ENCODE results near the gene KRT83. TPM values are rescaled to one million over a fixed set of nuclear protein-coding genes. Genes with fewer than 3 reads are reported as not detected.

Gene KRT83
- total RNA-seq, 4 donors from 2014 or later, result not detected

DNA sequence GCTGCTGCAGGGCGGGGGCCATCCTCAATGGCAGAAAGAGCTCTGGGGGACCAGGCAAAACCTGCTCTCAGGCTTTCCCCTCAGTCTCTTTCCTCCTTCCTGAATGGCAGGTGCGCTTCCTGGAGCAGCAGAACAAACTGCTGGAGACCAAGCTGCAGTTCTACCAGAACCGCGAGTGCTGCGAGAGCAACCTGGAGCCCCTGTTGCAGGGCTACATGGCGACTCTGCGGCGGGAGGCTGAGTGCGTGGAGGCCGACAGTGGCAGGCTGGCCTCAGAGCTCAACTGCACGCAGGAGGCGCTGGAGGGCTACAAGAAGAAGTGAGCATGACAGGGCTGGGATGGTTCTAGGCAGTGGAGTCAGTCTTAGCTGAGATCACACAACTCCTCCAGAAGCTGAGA is 22.9 kb upstream of the KRT83 start:
- Histone ChIP-seq H3K4me3 (no peak overlapping the region), H3K4me1 (peaks cover 0 to 25% (median 0%) of the 10 kb centered on the region in 3 donors), H3K9me3 (no peaks in the 10 kb centered on the region), H3K36me3 (no peaks in the 10 kb centered on the region), H3K27me3 (peaks cover 0 to 36% (median 0%) of the 10 kb centered on the region in 4 donors), H3K27ac (no peak overlapping the region)
- WGBS, 2 donors, result 90 to 94% methylated on average over 2 to 5 of the region's 12 CpGs
- intact Hi-C loops (cut with DNase I), result no loop called here
- TF ChIP-seq, protein P1, sequence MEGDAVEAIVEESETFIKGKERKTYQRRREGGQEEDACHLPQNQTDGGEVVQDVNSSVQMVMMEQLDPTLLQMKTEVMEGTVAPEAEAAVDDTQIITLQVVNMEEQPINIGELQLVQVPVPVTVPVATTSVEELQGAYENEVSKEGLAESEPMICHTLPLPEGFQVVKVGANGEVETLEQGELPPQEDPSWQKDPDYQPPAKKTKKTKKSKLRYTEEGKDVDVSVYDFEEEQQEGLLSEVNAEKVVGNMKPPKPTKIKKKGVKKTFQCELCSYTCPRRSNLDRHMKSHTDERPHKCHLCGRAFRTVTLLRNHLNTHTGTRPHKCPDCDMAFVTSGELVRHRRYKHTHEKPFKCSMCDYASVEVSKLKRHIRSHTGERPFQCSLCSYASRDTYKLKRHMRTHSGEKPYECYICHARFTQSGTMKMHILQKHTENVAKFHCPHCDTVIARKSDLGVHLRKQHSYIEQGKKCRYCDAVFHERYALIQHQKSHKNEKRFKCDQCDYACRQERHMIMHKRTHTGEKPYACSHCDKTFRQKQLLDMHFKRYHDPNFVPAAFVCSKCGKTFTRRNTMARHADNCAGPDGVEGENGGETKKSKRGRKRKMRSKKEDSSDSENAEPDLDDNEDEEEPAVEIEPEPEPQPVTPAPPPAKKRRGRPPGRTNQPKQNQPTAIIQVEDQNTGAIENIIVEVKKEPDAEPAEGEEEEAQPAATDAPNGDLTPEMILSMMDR (IDR thresholded peaks at IDR 0.05), result no peak
- no peak for TF ChIP-seq POLR2A (IDR thresholded peaks at IDR 0.05)
- no peak for DNase-seq

DNA sequence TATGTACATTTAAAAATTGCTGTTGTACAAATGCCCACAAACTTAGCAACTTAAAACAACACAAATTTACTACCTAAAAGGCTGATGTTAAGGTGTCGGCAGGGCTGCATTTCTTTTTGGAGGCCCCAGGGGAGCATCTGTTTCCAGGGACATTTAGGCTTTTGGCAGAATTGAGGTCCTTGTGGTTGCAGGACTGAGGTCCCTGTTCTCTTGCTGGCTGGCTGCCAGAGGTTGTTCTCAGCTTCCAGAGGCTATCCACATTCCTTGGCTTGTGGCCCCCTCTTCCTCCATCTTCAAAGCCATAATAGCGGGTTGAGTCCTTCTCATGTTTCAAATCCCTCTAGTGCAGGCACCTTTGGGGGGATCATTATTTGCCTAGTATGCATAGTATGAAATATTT is 22.4 kb upstream of the KRT83 start:
- intact Hi-C loops (cut with DNase I), result no loop called here
- WGBS, 2 donors, result 91 to 92% methylated on average over 1 to 2 of the region's 2 CpGs
- no peak overlapping the region for H3K4me3 ChIP-seq
- no peaks in the 10 kb centered on the region for H3K9me3 ChIP-seq
- DNase-seq, result no peak
- H3K27ac ChIP-seq, result no peak overlapping the region
- TF ChIP-seq POLR2A (IDR thresholded peaks at IDR 0.05), result no peak
- TF ChIP-seq, protein P1 (IDR thresholded peaks at IDR 0.05), result no peak
- H3K27me3 ChIP-seq, result peaks cover 0 to 36% (median 0%) of the 10 kb centered on the region in 4 donors
- no peaks in the 10 kb centered on the region for H3K36me3 ChIP-seq
- H3K4me1 ChIP-seq, result peaks cover 3 to 31% (median 4%) of the 10 kb centered on the region in 3 donors

DNA sequence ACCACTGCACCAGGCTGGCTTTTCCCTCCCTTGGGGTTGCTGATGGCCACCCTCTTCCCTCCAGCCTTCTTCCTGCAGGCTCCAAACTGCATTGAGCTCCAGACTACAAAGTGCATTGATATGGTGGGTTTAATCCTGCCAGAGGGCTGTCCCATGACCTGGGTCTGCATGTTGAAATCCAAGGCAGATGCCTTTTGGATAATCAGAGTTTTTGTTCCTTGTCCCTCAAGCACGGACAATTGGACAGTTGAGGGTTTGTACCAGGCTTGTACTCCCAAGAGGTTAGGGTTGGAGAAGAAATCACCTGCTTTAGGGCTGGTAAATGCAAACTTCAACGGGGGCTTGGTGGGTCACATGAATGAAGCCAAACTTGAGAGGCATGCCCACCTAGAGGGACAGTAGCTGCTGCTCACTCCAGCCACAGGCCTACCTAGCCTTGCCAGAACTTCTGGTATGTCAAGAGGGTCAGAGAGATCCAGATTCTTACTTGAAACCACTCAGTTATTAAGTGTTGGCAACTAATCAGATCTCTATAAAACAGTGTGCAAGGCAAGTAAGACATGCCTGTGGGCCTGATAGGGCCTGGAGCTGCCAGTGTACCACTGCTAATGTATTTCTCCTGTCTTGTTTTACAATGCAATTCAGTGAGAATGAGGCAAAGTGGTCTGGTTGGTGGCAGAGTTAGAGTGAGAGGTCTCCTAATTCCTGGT is 21.7 kb upstream of the KRT83 start:
- intact Hi-C loops (cut with DNase I), result no loop called here
- TF ChIP-seq, protein P1 (IDR thresholded peaks at IDR 0.05), result no peak
- no peak for TF ChIP-seq POLR2A (IDR thresholded peaks at IDR 0.05)

DNA sequence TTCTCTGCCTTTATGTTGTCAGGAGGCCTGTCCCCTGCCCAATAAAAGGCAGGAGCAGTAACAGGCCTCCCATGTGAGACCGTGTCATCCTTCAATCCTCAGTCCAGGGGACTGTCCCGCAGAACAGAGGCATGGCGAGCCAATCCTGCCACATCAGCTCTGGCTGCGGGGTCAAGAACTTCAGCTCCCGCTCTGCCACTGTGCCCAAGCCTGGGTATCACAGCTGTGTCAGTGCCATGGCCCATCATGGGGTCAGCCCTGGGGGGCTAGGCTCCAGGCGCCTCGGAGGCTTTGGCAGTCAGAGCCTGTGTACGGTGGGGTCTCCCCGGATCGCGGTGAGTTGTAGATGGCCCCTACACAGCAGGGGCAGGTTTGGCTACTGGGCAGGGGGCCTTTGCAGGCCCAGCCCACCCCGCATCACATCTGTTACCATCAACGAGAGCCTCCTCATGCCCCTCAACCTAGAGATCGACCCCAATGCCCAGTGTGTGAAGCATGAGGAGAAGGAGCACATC is 19.9 kb upstream of the KRT83 start:
- Histone ChIP-seq H3K4me3 (no peak overlapping the region), H3K4me1 (peaks cover 8 to 25% (median 8%) of the 10 kb centered on the region in 3 donors), H3K27me3 (peaks cover 0 to 31% (median 0%) of the 10 kb centered on the region in 4 donors), H3K27ac (no peak overlapping the region), H3K9me3 (peaks cover 0 to 8% (median 0%) of the 10 kb centered on the region in 3 donors), H3K36me3 (no peaks in the 10 kb centered on the region)
- no peak for DNase-seq
- intact Hi-C loops (cut with DNase I), result no loop called here
- no peak for TF ChIP-seq POLR2A (IDR thresholded peaks at IDR 0.05)
- TF ChIP-seq, protein P1 (IDR thresholded peaks at IDR 0.05), result no peak
- 69 to 84% methylated on average over 5 to 6 of the region's 14 CpGs for WGBS, 2 donors

More for the DNA sequence above, 21.7 kb upstream of the KRT83 start:
- 72% methylated on average over 2 of the region's 2 CpGs; no CpG with 5 or more reads in 1 of the 2 donors for WGBS, 2 donors
- Histone ChIP-seq H3K4me1 (peaks cover 8 to 37% (median 8%) of the 10 kb centered on the region in 3 donors), H3K36me3 (no peaks in the 10 kb centered on the region), H3K4me3 (no peak overlapping the region), H3K27me3 (peaks cover 0 to 31% (median 0%) of the 10 kb centered on the region in 4 donors), H3K9me3 (no peaks in the 10 kb centered on the region), H3K27ac (no peak overlapping the region)
- DNase-seq, result no peak

DNA sequence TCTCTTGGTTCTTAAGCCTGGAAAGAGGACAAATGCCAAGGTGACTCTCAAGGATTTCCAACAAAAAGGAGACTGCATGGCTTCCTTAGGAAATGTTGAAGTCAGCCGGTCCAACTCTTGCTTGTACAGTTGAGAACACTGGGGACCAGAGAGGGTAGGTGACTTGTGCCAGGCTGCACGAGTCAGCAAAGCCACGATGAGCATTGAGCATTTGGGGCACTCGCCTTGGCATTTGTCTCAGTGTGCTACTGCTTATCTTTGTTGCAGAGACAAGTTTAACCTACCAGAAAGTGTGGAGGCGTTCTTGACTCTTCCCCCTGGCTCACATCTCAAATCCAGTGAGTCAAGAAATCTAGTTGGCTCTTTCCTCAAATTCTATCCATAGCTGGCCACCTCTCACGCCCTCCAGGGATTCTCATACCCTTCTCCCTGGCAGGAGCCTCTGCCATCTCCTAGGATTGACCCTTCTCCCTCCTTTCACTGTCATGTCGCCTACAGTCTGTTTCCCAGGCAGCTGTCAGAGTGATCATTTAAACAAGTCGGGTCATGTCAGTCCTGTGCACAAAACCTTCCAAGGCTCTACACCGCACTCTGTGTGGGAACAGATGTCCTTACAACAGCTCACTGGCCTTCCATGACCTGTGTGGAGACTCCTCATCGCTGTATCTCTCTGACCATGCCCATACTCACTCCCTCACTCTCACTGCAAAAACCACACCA is 17.2 kb upstream of the KRT83 start:
- peaks cover 0 to 23% (median 0%) of the 10 kb centered on the region in 4 donors for H3K27me3 ChIP-seq
- DNase-seq, result no peak
- 41 to 48% methylated on average over 10 of the region's 10 CpGs for WGBS, 2 donors
- peaks cover 8 to 18% (median 8%) of the 10 kb centered on the region in 3 donors for H3K4me1 ChIP-seq
- no peak overlapping the region for H3K4me3 ChIP-seq
- H3K36me3 ChIP-seq, result no peaks in the 10 kb centered on the region
- peak overlapping the region in 1 of 4 donors; percentile 20 for H3K27ac ChIP-seq
- TF ChIP-seq, protein P1 (IDR thresholded peaks at IDR 0.05), result no peak
- TF ChIP-seq POLR2A (IDR thresholded peaks at IDR 0.05), result no peak
- intact Hi-C loops (cut with DNase I), result no loop called here
- H3K9me3 ChIP-seq, result peaks cover 0 to 15% (median 0%) of the 10 kb centered on the region in 3 donors
